ENCODE data around the gene DSCAM. TPM values are rescaled to one million over a fixed set of nuclear protein-coding genes. Genes with fewer than 3 reads are reported as not detected.

Gene DSCAM
- total RNA-seq, 1 experiment from 2014 or later, result 0.13 TPM

GRCh38 chr21:40318371-40318770, 528.6 kb downstream of the DSCAM start (continued):
- TF ChIP-seq, protein P1, sequence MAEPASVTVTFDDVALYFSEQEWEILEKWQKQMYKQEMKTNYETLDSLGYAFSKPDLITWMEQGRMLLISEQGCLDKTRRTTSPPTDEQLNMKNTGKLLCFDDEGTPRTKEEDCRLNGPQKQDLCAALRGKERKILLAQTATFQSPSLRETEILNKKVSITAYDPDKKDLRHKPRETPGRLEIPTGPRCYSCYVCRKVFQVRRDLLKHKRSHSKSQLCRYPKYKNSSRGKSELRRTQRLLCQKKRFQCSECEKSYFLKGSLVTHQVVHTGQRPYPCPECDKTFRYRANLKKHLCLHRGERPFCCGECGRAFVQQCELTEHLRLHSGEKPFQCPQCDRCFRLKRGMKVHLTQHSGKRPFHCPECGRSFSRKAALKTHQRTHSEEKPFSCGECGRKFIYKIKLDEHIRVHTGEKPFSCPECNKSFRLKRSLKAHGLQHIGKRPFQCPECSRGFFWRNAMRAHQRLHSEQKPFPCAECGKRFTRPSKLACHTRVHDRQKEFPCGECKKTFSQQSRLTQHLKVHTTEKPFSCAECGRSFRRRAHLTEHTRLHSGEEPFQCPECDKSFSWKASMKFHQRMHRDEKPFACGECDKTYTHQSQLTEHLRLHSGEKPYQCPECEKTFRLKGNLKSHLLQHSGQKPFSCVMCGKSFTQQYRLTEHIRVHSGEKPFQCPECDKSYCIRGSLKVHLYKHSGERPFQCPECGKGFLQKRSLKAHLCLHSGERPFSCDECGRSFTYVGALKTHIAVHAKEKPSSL (CRISPR knock-in tag; conservative IDR thresholded peaks at IDR 0.05), result no peak
- TF ChIP-seq MYBL2 (CRISPR knock-in tag; IDR thresholded peaks at IDR 0.05) (no peak), JUN (CRISPR knock-in tag; IDR thresholded peaks at IDR 0.05) (no peak), SMAD3 (CRISPR knock-in tag; IDR thresholded peaks at IDR 0.05; ENCODE audit: borderline replicate concordance) (no peak)
- TF ChIP-seq, protein P2, sequence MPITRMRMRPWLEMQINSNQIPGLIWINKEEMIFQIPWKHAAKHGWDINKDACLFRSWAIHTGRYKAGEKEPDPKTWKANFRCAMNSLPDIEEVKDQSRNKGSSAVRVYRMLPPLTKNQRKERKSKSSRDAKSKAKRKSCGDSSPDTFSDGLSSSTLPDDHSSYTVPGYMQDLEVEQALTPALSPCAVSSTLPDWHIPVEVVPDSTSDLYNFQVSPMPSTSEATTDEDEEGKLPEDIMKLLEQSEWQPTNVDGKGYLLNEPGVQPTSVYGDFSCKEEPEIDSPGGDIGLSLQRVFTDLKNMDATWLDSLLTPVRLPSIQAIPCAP (CRISPR knock-in tag; IDR thresholded peaks at IDR 0.05), result no peak

DNA sequence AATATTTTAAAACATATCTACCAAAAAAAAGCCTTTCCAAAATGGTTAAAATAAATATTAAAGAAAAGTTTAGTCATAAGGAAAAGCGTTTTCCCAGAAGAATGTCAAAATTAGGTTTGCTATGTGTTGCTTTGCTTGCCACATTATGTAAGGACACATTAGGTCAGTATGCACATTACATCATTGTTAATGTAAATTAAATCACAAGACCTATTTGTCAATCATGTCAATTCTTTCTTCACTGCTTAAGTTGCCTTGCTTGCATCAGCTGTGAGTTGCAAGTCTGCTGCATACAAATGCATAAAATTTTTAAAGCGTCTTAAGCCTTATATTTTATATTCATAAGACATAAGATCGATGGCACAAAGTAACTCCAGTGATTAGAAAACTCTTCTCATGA, 530.9 kb downstream of the DSCAM start:
- POLR2A ChIA-PET, result no interaction called here
- DNase-seq (ENCODE audit: low spot score), result no peak

More for the DNA sequence above, 530.9 kb downstream of the DSCAM start:
- Mint-ChIP-seq H3K36me3 (no peaks in the 10 kb centered on the region), H3K4me3 (no peak overlapping the region), H3K9me3 (no peaks in the 10 kb centered on the region), H3K27me3 (ENCODE audit: low read depth) (no peaks in the 10 kb centered on the region), H3K27ac (no peak overlapping the region), H3K4me1 (no peaks in the 10 kb centered on the region; the same call in 1 of the 2 replicates)
- CTCF ChIA-PET, result no interaction called here
- ATAC-seq, result no peak
- TF ChIP-seq TP53 (CRISPR knock-in tag; IDR thresholded peaks at IDR 0.05), result no peak
- no peak for TF ChIP-seq MYBL2 (CRISPR knock-in tag; IDR thresholded peaks at IDR 0.05)
- no peak for TF ChIP-seq PRRX2 (CRISPR knock-in tag; IDR thresholded peaks at IDR 0.05)
- TF ChIP-seq ZNF219 (CRISPR knock-in tag; IDR thresholded peaks at IDR 0.05; ENCODE audit: borderline replicate concordance), result no peak
- TF ChIP-seq, protein P3, sequence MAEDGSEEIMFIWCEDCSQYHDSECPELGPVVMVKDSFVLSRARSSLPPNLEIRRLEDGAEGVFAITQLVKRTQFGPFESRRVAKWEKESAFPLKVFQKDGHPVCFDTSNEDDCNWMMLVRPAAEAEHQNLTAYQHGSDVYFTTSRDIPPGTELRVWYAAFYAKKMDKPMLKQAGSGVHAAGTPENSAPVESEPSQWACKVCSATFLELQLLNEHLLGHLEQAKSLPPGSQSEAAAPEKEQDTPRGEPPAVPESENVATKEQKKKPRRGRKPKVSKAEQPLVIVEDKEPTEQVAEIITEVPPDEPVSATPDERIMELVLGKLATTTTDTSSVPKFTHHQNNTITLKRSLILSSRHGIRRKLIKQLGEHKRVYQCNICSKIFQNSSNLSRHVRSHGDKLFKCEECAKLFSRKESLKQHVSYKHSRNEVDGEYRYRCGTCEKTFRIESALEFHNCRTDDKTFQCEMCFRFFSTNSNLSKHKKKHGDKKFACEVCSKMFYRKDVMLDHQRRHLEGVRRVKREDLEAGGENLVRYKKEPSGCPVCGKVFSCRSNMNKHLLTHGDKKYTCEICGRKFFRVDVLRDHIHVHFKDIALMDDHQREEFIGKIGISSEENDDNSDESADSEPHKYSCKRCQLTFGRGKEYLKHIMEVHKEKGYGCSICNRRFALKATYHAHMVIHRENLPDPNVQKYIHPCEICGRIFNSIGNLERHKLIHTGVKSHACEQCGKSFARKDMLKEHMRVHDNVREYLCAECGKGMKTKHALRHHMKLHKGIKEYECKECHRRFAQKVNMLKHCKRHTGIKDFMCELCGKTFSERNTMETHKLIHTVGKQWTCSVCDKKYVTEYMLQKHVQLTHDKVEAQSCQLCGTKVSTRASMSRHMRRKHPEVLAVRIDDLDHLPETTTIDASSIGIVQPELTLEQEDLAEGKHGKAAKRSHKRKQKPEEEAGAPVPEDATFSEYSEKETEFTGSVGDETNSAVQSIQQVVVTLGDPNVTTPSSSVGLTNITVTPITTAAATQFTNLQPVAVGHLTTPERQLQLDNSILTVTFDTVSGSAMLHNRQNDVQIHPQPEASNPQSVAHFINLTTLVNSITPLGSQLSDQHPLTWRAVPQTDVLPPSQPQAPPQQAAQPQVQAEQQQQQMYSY (CRISPR knock-in tag; IDR thresholded peaks at IDR 0.05), result no peak
- TF ChIP-seq ZNF671 (CRISPR knock-in tag; IDR thresholded peaks at IDR 0.05), result no peak
- no peak for TF ChIP-seq ZBTB43 (CRISPR knock-in tag; IDR thresholded peaks at IDR 0.05)
- TF ChIP-seq ELF4 (CRISPR knock-in tag; IDR thresholded peaks at IDR 0.05; ENCODE audit: low read depth), result no peak
- TF ChIP-seq CREB1 (CRISPR knock-in tag; IDR thresholded peaks at IDR 0.05), result no peak
- TF ChIP-seq ZNF263 (CRISPR knock-in tag; IDR thresholded peaks at IDR 0.05; ENCODE audit: low read depth), result no peak
- no peak for TF ChIP-seq EMX1 (CRISPR knock-in tag; IDR thresholded peaks at IDR 0.05)
- no peak for TF ChIP-seq FOXK1 (CRISPR knock-in tag; IDR thresholded peaks at IDR 0.05)
- no peak for TF ChIP-seq NFE2L1 (CRISPR knock-in tag; IDR thresholded peaks at IDR 0.05)
- TF ChIP-seq, protein P4, sequence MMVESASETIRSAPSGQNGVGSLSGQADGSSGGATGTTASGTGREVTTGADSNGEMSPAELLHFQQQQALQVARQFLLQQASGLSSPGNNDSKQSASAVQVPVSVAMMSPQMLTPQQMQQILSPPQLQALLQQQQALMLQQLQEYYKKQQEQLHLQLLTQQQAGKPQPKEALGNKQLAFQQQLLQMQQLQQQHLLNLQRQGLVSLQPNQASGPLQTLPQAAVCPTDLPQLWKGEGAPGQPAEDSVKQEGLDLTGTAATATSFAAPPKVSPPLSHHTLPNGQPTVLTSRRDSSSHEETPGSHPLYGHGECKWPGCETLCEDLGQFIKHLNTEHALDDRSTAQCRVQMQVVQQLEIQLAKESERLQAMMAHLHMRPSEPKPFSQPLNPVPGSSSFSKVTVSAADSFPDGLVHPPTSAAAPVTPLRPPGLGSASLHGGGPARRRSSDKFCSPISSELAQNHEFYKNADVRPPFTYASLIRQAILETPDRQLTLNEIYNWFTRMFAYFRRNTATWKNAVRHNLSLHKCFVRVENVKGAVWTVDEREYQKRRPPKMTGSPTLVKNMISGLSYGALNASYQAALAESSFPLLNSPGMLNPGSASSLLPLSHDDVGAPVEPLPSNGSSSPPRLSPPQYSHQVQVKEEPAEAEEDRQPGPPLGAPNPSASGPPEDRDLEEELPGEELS (CRISPR knock-in tag; IDR thresholded peaks at IDR 0.05), result no peak
- TF ChIP-seq, protein P5, sequence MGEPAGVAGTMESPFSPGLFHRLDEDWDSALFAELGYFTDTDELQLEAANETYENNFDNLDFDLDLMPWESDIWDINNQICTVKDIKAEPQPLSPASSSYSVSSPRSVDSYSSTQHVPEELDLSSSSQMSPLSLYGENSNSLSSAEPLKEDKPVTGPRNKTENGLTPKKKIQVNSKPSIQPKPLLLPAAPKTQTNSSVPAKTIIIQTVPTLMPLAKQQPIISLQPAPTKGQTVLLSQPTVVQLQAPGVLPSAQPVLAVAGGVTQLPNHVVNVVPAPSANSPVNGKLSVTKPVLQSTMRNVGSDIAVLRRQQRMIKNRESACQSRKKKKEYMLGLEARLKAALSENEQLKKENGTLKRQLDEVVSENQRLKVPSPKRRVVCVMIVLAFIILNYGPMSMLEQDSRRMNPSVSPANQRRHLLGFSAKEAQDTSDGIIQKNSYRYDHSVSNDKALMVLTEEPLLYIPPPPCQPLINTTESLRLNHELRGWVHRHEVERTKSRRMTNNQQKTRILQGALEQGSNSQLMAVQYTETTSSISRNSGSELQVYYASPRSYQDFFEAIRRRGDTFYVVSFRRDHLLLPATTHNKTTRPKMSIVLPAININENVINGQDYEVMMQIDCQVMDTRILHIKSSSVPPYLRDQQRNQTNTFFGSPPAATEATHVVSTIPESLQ (CRISPR knock-in tag; IDR thresholded peaks at IDR 0.05), result no peak
- no peak for TF ChIP-seq FOXP1 (CRISPR knock-in tag; IDR thresholded peaks at IDR 0.05; ENCODE audit: borderline replicate concordance)
- no peak for TF ChIP-seq JAZF1 (CRISPR knock-in tag; IDR thresholded peaks at IDR 0.05)
